Brain microvascular endothelial cell (primary cell): ENCODE data around the gene EZR.

Experiments
- DNase-seq: peaks from one replicate; pipeline ENCODE4 v3.0.0-alpha.2; 2020
- H3K27ac ChIP-seq: fragments of 250-450 bp; sonication (Bioruptor Pico); 2 replicates; pipeline ENCODE4 v1.5.1; 2020; ENCODE audit warnings: mild to moderate bottlenecking, moderate library complexity
- H3K27me3 ChIP-seq: fragments of 250-450 bp; sonication (Bioruptor Pico); replicated peaks from 2 replicates; pipeline ENCODE4 v1.5.1; 2020; ENCODE audit warnings: mild to moderate bottlenecking
- H3K36me3 ChIP-seq: fragments of 250-450 bp; sonication (Bioruptor Pico); replicated peaks from 2 replicates; pipeline ENCODE4 v1.5.1; 2020; ENCODE audit warnings: mild to moderate bottlenecking
- H3K4me3 ChIP-seq: 2 replicates; pipeline ENCODE4 v1.5.1; 2011; ENCODE audit warnings: low read depth, mild to moderate bottlenecking, control low read depth, low read length, moderate library complexity
- CTCF ChIP-seq: IDR thresholded peaks from 2 replicates; pipeline ENCODE4 v1.5.1; 2011; ENCODE audit warnings: low read depth, mild to moderate bottlenecking, moderate library complexity, low read length, control low read depth, inconsistent platforms; ENCODE audit errors: missing control alignments
- in situ Hi-C: cut with HindIII; loops from 2 replicates; pipeline ENCODE4 v1.10.0; 2017; ENCODE audit warnings: low sequenced_read_pairs, low pct_ligation_motif_present

The EZR gene

DNA sequence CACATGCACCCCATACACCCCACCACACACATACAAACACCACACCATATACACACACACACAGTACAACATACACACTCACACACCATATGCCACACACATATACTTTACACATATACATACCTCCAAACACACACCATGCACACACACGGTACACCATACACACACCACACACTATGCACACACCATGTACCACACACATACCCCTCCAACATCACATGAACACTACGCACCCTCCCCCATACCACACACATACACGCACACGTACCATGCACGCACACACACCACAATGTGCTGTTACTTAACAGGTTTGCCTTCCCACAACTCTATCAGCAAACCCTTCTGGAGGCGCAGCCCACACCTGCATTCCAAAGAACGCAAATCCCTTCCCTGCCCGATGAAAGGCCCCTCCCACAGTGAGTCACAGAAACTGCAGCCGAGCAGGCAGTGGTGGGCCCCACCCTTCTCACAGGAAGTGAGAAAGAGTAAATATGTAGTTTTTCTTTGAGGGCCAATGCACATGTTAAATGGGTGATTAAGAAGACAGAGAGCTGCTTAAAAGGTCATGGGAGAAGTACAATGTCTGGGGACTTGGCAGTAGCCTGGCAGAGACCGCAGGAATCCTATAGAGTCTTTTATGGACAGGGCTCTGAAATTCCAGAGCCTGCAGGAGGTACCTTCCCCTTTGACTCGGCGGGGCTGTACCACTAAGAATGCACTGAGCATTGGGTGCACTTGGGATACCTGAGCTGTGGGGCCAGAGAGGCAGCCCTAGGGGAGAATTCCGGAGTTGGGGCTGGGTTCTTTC lies 34.1 kb upstream of the EZR start:
- peak; percentile 86 for DNase-seq
- no peak overlapping the region for H3K4me3 ChIP-seq
- peak overlapping the region; percentile 60 for H3K27ac ChIP-seq
- H3K36me3 ChIP-seq, result no peaks in the 10 kb centered on the region
- in situ Hi-C loops, result no loop called here
- TF ChIP-seq CTCF, result no peak
- H3K27me3 ChIP-seq, result no peaks in the 10 kb centered on the region

DNA sequence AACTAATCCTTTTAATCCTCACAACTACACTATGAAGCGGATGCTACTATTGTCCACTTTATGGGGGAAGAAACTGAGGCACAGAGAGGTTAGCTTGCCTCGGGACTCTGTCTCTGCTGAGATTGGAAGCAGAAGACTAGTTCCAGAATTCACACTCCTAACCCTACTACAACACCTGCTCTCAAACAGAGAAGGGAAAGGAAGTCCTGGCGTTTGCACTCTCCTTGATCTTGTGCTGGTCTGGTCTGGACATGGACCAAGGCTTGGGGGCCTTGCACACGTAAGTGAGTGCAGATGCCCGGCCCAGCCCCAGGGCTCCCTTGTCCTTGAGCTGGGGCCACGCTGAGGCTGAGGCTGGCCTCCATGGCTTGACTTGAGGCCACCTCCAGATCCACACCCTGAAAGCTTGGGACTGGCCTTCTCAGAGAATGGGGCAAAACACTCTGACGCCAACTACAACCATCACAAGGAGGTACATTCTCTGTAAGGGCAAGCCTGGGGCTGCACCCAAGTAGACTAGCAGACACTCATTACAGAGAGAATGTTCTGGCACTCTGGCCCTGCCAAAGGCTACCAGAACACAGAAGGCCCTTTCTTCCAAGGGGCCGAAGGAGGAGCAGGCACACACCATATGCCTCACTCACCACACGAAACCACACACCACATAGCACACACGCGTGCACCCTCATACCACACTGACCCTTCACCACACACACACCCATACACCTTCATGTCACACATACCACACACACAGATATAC lies 33.3 kb upstream of the EZR start:
- Histone ChIP-seq H3K4me3 (no peak overlapping the region), H3K27ac (no peak overlapping the region), H3K36me3 (no peaks in the 10 kb centered on the region), H3K27me3 (no peaks in the 10 kb centered on the region)
- DNase-seq, result no peak
- in situ Hi-C loops, result no loop called here
- TF ChIP-seq CTCF, result no peak

GRCh38 chr6:158850807-158851115 lies 31.6 kb upstream of the EZR start:
- DNase-seq, result no peak
- H3K27me3 ChIP-seq, result no peaks in the 10 kb centered on the region
- TF ChIP-seq CTCF, result no peak
- H3K36me3 ChIP-seq, result no peaks in the 10 kb centered on the region
- H3K27ac ChIP-seq, result peak overlapping the region; percentile 93
- H3K4me3 ChIP-seq, result no peak overlapping the region
- in situ Hi-C loops, result no loop called here

- Histone ChIP-seq H3K27ac (peak overlapping the region; percentile 93), H3K36me3 (no peaks in the 10 kb centered on the region), H3K4me3 (no peak overlapping the region), H3K27me3 (no peaks in the 10 kb centered on the region)
- in situ Hi-C loops, result no loop called here
- DNase-seq, result peak; percentile 97
- TF ChIP-seq CTCF, result no peak
These were observed 31.0 kb upstream of the EZR start for GRCh38 chr6:158849899-158850806.

DNA sequence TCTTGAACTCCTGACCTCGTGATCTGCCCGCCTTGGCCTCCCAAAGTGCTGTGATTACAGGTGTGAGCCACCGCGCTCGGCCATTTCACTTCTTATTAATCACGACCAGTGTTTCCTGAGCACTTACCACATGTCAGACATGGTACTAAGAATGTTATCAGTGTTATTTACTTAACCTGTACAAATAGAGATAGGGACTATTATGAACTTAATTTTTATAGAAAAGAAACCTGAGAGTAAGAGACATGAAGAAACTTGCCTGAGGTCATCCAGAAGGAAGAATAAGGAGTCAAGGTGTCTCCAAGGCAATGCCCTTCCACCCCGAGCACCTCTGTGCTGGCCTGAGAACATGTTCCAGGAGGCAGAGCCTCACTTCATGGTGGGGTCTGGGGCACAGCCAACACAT lies 29.3 kb upstream of the EZR start:
- Histone ChIP-seq H3K36me3 (no peaks in the 10 kb centered on the region), H3K4me3 (no peak overlapping the region), H3K27ac (no peak overlapping the region), H3K27me3 (no peaks in the 10 kb centered on the region)
- in situ Hi-C loops, result no loop called here
- DNase-seq, result no peak
- TF ChIP-seq CTCF, result no peak
